NCI-H1092 (cell line): Measurements from ENCODE around the gene TMEM19.
"Not testable (repeated sequence)": the region's sequence is repeated elsewhere in the genome, so short reads cannot be mapped to it uniquely, and the experiment has no call there.

Experiments used
- DNase-seq: peaks from one replicate; lab custom pipeline; 2025; lab: John Stamatoyannopoulos, UW

Gene TMEM19

GRCh38 chr12:71666259-71666658, 19.6 kb upstream of the TMEM19 start:
- no peak for DNase-seq

DNA sequence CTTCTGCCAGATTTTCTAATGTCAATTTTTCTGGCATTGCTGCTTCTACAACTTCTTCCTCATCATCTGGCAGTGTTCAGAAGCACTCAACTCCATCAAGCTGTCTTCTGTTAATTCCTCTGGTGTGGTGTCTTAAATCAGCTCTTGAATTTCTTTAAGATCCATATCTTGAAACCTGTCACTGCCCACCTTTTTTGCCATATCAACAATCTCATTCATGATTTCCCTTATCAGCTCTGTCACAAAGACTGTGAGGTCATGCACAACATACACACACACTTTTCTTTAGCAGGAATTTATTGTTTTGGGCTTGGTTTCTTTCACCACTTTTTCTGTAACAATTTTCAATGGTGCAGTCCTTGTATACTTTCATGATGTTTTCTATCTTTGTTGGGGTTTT, 14.6 kb upstream of the TMEM19 start:
- DNase-seq: no peak

- DNase-seq: no peak
These were observed 14.1 kb upstream of the TMEM19 start for GRCh38 chr12:71671816-71672215.

DNA sequence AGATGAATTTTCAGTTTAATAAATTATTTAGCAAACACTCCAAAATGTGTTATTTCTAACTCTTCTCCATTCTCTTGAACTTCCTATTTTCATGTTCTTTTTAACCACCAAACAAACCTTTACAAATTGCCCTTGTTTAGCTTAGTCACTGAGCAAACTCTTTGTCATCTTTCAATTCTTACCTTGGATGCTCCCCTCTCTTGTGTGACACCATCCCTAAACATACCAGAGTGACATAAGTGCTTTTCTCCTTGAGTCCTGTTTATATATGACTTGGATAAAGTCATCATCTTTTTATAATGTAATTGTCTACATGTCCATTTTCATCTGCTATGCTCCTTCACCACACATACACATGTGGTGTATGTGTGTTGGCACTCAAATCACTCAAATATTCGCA, 3.4 kb upstream of the TMEM19 start:
- no peak for DNase-seq

DNA sequence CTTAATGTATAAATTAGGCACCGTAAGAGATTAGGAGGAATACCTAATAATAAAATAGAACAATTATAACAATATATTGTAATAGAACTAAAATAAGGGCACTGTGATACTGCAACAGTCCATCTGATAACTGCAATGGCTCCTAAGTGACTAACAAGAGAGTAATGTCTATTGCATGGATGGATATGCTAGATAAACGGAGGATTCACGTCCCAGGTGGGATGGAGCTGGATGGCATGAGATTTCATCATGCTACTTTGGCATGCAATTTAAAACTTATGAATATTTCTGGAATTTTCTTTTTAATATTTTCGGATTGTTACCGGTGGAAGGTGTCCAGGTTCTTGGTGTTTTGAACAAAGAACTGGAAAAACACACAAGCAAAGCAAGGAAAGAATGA, 2.2 kb upstream of the TMEM19 start:
- no peak for DNase-seq

DNA sequence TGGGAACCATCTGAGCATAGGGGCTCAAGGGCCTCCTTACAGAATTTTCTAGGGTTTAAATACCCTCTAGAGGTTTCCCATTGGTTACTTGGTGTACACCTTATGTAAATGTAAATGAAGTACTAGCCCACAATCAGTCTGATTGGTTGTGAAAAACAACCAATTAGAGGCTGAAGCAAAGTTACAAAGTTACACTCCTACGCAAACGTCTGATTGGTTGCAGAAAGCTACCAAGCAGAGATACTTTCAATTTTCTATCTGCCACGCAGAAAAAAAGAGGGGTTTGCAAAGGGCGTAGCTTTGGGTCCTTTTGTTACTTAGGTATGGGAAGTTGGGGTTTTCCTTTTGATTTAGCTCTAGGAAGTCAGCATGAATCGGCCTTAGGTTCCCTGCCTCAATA, 1.8 kb upstream of the TMEM19 start:
- no peak for DNase-seq

DNA sequence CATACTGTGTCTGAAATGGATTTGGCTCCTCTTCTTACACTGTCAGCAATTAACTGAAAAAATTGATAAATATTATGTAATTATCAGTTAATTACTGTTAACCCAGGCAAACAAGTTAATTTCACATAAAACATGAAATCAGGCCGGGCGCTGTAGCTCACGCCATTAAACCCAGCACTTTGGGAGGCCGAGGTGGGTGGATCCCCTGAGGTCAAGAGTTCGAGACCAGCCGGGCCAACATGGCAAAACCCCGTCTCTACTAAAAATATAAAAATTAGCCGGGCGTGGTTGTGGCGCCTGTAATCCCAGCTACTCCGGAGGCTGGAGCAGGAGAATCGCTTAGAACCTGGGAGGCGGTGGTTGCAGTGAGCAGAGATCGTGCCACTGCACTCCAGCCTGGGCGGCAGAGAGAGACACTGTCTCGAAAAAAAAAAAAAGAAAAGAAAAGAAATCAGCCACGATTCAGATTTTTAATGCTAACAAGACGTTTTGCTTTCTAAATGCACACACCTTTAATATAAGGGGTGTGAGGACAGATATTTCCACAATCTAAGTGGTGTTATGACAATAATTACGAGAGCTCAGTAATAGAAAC, 473 bp upstream of the TMEM19 start:
- DNase-seq: no peak

DNA sequence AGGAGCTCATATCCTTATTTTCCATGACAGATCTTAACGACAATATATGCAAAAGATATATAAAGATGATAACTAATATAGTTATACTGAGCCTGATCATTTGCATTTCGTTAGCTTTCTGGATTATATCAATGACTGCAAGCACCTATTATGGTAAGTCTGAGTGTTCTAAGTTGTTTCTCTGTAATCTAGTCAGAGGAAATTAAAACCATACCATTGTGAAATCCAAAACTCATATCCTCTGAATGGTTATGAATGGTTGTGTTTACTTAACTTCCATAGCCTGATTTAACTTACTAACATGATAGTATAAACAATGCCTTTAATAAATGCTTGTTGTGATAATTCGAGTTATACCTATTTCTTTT, 760 bp downstream of the TMEM19 start:
- DNase-seq: no peak

DNA sequence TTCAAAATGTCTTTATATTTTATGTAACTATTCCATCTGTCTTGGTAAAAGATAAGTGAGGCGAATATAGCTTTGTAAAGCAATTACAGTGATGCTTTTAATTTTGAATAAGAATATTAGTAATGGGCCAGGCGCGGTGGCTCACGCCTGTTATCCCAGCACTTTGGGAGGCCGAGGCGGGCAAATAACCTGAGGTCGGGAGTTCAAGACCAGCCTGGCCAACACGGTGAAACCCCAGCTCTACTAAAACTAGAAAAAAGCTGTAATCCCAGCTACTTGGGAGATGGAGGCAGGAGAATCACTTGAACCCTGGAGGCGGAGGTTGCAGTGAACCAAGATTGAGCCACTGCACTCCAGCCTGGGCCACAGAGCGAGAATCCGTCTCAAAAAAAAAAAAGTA, 1.3 kb downstream of the TMEM19 start:
- DNase-seq: not testable (repeated sequence)

- no peak for DNase-seq
These were observed 3.2 kb downstream of the TMEM19 start for GRCh38 chr12:71688961-71689570.

DNA sequence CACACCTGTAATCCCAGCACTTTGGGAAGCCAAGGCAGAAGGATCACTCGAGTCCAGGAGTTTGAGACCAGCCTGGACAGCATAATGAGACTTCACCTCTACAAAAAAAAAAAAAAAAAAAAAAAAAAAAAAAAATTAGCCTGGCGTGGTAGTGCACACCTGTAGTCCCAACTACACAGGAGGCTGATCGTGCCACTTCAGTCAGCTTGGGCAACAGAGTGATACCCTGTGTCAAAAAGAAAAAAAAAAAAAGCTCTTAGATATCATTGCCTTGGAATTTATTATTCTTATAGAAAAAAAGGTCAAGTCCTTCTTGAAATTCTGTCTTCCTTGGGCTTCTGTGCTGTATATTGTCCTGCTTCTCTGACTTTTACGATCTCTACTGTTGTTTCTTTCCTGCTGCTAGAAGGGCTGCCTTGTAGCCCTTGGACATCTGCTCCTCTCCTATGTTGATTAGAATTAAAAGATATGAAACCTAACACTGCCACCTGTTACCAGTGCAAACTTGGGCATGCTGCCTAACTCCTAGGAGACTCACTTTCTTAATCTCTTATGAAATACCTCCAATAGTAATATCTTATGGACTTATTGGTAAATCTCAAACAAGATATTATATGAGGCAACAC, 5.7 kb downstream of the TMEM19 start:
- DNase-seq: no peak

GRCh38 chr12:71693126-71693525, 7.2 kb downstream of the TMEM19 start:
- DNase-seq: no peak

DNA sequence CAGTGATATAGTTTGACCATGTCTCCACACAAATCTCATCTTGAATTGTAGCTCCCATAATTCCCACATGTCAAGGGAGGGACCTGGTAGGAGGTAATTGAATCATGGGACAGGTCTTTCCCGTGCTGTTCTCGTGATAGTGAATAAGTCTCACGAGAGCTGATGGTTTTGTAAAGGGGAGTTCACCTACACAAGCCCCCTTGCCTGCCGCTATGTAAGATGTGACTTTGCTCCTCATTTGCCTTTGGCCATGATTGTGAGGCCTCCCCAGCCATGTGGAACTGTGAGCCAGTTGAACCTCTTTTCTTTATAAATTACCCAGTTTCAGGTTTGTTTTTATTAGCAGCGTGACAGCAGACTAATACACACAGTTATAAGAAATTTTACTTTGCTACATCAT, 7.8 kb downstream of the TMEM19 start:
- DNase-seq: not testable (repeated sequence)

GRCh38 chr12:71694099-71694820, 8.4 kb downstream of the TMEM19 start:
- no peak for DNase-seq

GRCh38 chr12:71695782-71696181, 9.9 kb downstream of the TMEM19 start:
- no peak for DNase-seq

- DNase-seq: not testable (repeated sequence)
These were observed 16.3 kb downstream of the TMEM19 start for GRCh38 chr12:71702181-71702580.

GRCh38 chr12:71702590-71702989, 16.7 kb downstream of the TMEM19 start:
- DNase-seq: no peak

- no peak for DNase-seq
These were observed 17.3 kb downstream of the TMEM19 start for GRCh38 chr12:71703206-71703605.

DNA sequence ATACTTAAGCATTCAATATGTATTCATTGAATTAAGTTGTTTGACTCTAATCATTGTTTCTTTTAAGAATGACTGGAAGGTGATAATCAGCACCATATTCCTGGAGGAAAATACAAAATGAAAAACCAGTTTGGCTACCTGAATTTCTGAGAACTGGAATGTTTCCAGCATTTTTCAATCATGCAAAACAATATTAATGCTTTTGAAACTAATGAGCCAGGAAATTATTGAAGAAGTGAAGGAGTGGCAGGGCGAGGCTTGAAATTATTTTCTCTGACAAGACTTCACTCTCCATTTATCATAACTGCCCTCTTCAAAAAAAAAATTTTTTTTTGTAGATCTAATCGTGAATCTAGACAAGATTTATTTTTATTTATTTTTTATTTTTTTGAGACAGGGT, 19.0 kb downstream of the TMEM19 start:
- no peak for DNase-seq

DNA sequence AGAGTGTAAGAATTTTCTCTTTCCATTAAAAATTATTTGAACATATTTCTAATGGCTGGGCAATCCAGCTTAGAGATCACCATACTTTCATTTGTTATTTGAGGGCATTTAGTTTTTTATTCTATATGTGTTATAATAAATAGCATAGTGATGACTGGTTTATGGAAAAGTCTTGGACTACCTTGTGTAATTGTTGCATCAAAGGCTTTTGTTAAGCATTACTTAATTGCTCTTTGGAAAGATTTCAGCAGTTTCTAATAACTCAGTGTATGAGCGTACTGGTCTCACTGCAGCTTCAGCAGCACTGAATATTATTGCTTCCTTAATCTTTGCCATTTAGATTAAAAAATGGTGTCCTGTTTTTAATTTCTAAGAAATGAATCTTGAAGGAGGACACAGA, 22.8 kb downstream of the TMEM19 start:
- DNase-seq: no peak

- no peak for DNase-seq
These were observed 24.6 kb downstream of the TMEM19 start for GRCh38 chr12:71710276-71711125.

DNA sequence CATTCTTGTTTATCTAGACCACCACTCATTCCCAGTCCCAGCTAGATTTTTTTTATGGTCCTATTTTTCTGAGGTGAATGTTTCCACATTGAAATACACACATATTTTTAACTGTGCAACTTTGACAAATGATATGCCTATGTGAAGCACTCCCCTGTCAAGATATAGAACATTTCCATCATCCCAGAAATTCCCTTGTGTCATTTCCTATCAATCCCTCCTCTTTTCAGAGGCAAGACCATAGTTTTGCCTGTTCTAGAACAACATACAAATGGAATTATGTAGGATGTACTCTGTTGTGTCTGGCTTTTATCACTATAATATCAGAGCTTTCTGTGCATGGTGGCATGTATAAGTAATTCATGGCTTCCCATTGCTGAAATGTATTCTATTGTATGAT, 32.7 kb downstream of the TMEM19 start:
- DNase-seq: no peak
